Immature natural killer cell (primary cell): Measurements from ENCODE around the gene REG3A. TPM values are rescaled to one million over a fixed set of nuclear protein-coding genes. Genes with fewer than 3 reads are reported as not detected.

ENCODE experiments used
- DNase-seq, 3 donors: peaks; one replicate each; pipeline ENCODE4 v3.0.0; 2022; ENCODE audit warnings: mixed read lengths in 1 of 3
- H3K27ac Mint-ChIP-seq, 6 donors: one replicate each; pipeline ENCODE4 v1.8.0; 2020; ENCODE audit warnings: mixed read lengths in 6 of 6, mild to moderate bottlenecking in 5 of 6, inconsistent platforms in 4 of 6, moderate library complexity in 3 of 6
- H3K27me3 Mint-ChIP-seq, 3 donors: one replicate each; pipeline ENCODE4 v1.8.0; 2020 to 2021; ENCODE audit warnings: low read depth in 3 of 3, mild to moderate bottlenecking in 3 of 3, mixed read lengths in 3 of 3, moderate library complexity in 3 of 3, inconsistent platforms in 1 of 3
- H3K36me3 Mint-ChIP-seq, 3 donors: one replicate each; pipeline ENCODE4 v1.8.0; 2020; ENCODE audit warnings: mixed read lengths in 3 of 3, inconsistent platforms in 2 of 3, mild to moderate bottlenecking in 2 of 3
- H3K4me1 Mint-ChIP-seq, 2 donors: one replicate each; pipeline ENCODE4 v1.8.0; 2020; ENCODE audit warnings: inconsistent platforms in 2 of 2, mild to moderate bottlenecking in 2 of 2, mixed read lengths in 2 of 2, moderate library complexity in 1 of 2
- H3K4me3 Mint-ChIP-seq, 5 donors: one replicate each; pipeline ENCODE4 v1.8.0; 2020; ENCODE audit warnings: mild to moderate bottlenecking in 5 of 5, mixed read lengths in 5 of 5, inconsistent platforms in 3 of 5, moderate library complexity in 3 of 5
- H3K9me3 Mint-ChIP-seq, 6 donors: one replicate each; pipeline ENCODE4 v1.8.0; 2020; ENCODE audit warnings: mild to moderate bottlenecking in 6 of 6, mixed read lengths in 6 of 6, inconsistent platforms in 4 of 6, moderate library complexity in 3 of 6
- polyA plus RNA-seq, 3 donors: library from polyadenylated mRNA; unstranded; fragments of 300-500 nt; fragmentation: Illumina TruSeq; gene quantifications; one replicate each; pipeline ENCODE4 v1.2.3, GENCODE V29; 2021

Gene REG3A
- polyA plus RNA-seq, 3 donors from 2014 or later, result not detected

DNA sequence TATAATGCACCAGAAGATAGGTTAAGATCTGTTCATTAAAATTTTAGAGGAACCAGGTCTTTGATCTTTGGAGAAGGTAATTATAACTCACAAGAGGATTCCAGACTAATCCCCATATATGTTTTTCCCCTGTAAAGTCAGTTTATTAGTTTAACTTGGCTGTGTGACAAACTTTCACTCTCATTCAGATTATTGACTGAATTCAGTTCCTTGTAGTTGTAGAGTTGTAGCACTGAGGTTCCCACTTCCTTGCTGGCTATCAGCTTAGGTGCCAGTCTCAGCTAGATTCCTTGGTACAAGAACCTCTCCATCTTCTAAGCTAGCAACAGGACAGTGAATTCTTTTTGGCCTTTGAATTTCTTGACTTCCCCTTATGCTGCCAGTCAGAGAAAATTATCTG, 20.1 kb downstream of the REG3A start:
- Mint-ChIP-seq H3K36me3 (no peaks in the 10 kb centered on the region), H3K4me1 (no peaks in the 10 kb centered on the region), H3K27ac (no peak overlapping the region), H3K9me3 (peaks cover 11 to 53% (median 28%) of the 10 kb centered on the region in 6 donors), H3K4me3 (no peak overlapping the region), H3K27me3 (peaks cover 0 to 3% (median 1%) of the 10 kb centered on the region in 3 donors)
- no peak for DNase-seq

DNA sequence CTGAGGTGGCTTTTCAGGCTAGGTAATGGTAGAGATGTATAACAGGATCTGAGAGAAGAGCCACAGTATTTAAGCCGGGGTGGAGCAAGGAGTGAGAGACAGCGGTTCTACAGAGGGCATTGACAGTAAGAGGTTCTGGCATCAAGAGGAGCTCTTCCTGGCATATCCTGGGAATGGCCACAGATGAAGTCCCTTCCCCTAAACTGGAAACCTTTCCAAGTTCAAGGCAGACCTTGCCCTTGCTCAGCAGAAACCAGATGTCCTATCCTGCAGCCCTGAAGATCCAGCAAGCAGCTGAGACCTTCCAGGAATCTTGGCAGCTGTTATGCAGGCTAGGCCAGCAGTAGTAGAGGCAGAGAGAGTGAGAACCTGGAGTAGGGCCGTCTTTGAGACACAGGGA, 21.2 kb downstream of the REG3A start:
- H3K4me1 Mint-ChIP-seq, result no peaks in the 10 kb centered on the region
- no peaks in the 10 kb centered on the region for H3K36me3 Mint-ChIP-seq
- H3K27ac Mint-ChIP-seq, result no peak overlapping the region
- no peak overlapping the region for H3K4me3 Mint-ChIP-seq
- H3K27me3 Mint-ChIP-seq, result peaks cover 0 to 3% (median 1%) of the 10 kb centered on the region in 3 donors
- DNase-seq, result no peak
- peaks cover 10 to 57% (median 29%) of the 10 kb centered on the region in 6 donors for H3K9me3 Mint-ChIP-seq

DNA sequence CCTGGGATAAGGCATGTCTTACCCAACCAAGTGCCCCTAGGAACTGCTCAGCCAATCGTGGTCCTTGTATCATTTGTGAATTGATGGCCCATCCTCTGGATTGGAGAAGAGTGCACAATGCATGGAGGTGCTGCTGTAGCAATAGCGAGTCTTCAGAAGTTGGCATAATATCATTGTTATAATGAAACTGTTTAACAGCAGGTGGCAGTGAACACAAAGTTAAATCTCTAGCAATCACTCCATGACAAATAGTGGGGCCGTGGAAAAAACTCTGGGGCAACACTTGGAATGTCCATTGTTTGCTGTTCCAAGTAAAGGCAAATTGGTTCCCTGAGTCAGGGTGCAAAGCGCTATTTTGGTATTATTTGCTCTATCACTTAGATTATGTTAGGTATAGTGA, 27.9 kb downstream of the REG3A start:
- Mint-ChIP-seq H3K36me3 (no peaks in the 10 kb centered on the region), H3K27me3 (no peaks in the 10 kb centered on the region), H3K27ac (no peak overlapping the region), H3K4me3 (no peak overlapping the region), H3K9me3 (peaks cover 2 to 47% (median 14%) of the 10 kb centered on the region in 6 donors), H3K4me1 (no peaks in the 10 kb centered on the region)
- DNase-seq, result no peak

DNA sequence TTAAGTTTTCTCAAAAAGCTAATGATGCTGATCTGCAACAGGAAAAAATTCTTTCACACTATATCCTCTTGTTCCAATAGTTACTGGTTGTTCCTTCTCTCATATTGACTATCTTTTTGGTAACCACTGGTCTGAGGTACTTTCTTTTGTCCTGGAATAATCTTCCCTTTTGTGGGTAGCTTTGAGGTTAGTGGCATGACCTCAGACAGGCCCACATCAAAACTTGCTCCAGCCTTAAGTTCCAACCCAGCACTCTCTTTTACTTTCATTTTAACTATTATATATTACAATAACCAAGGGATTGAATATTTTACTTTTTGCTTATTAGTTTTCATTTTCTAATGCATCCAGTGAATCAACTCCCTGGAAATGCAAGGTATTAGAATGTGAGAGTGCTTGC, 29.7 kb downstream of the REG3A start:
- no peak overlapping the region for H3K27ac Mint-ChIP-seq
- peaks cover 5 to 39% (median 8%) of the 10 kb centered on the region in 6 donors for H3K9me3 Mint-ChIP-seq
- H3K4me3 Mint-ChIP-seq, result no peak overlapping the region
- H3K4me1 Mint-ChIP-seq, result no peaks in the 10 kb centered on the region
- DNase-seq, result no peak
- no peaks in the 10 kb centered on the region for H3K36me3 Mint-ChIP-seq
- H3K27me3 Mint-ChIP-seq, result peaks cover 0 to 3% (median 0%) of the 10 kb centered on the region in 3 donors

DNA sequence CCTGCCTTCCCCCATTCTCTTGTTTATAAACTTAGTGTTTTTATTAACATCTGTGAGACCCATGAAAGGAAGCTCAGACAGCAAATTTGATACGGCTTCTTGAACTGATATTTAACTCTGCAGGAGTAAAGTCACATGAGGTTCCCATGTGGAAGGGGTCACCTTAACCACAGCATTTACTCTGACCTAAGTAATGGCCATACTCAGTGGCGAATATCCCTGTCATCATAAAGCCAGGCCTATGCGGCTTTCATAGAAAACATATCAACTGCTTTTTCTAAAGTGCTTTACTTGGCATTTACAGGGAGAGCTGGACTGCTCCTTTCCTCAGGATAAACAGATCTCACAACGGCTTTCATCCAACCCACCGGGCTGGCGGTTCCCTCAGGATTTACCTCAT, 30.3 kb downstream of the REG3A start:
- Mint-ChIP-seq H3K27ac (no peak overlapping the region), H3K9me3 (peaks cover 5 to 42% (median 7%) of the 10 kb centered on the region in 6 donors), H3K27me3 (peaks cover 0 to 3% (median 0%) of the 10 kb centered on the region in 3 donors), H3K4me3 (no peak overlapping the region), H3K36me3 (no peaks in the 10 kb centered on the region), H3K4me1 (no peaks in the 10 kb centered on the region)
- no peak for DNase-seq

DNA sequence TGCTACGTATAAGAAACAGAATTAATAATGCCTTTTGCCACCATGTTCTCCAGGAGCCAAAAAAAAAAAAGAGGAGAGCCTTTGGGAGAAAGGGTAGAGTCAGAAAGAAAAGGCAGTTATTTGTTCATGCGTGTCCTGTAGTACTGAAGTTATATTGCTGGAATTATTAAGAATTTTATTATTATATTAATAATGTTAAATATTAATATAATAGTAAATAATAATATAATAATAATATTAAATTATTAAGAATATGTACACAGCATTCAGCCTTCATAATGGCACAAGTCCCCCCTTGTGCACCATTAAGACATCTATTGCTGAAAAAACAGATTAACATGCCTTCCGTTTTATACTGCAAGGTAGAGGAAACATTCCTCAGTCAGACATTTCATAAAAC, 31.1 kb downstream of the REG3A start:
- Mint-ChIP-seq H3K27me3 (peaks cover 0 to 3% (median 0%) of the 10 kb centered on the region in 3 donors), H3K4me1 (no peaks in the 10 kb centered on the region), H3K27ac (no peak overlapping the region), H3K9me3 (peaks cover 2 to 37% (median 7%) of the 10 kb centered on the region in 6 donors), H3K4me3 (no peak overlapping the region), H3K36me3 (no peaks in the 10 kb centered on the region)
- no peak for DNase-seq

DNA sequence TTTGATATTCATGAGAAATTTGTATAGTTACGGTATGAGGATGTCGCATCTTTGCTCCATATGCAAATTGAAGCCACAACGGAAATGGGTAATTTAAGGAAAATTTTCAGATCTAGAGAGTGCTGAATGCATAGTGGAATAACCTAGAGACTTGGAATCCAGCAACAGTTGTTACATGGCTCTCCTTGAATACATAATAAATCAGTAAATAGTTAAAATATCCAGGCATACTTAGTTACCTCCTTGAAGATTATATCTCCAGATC, 33.9 kb downstream of the REG3A start:
- no peak overlapping the region for H3K4me3 Mint-ChIP-seq
- H3K36me3 Mint-ChIP-seq, result no peaks in the 10 kb centered on the region
- H3K27me3 Mint-ChIP-seq, result peaks cover 0 to 3% (median 0%) of the 10 kb centered on the region in 3 donors
- H3K9me3 Mint-ChIP-seq, result peaks cover 7 to 35% (median 14%) of the 10 kb centered on the region in 6 donors
- H3K27ac Mint-ChIP-seq, result no peak overlapping the region
- H3K4me1 Mint-ChIP-seq, result no peaks in the 10 kb centered on the region
- DNase-seq, result no peak

DNA sequence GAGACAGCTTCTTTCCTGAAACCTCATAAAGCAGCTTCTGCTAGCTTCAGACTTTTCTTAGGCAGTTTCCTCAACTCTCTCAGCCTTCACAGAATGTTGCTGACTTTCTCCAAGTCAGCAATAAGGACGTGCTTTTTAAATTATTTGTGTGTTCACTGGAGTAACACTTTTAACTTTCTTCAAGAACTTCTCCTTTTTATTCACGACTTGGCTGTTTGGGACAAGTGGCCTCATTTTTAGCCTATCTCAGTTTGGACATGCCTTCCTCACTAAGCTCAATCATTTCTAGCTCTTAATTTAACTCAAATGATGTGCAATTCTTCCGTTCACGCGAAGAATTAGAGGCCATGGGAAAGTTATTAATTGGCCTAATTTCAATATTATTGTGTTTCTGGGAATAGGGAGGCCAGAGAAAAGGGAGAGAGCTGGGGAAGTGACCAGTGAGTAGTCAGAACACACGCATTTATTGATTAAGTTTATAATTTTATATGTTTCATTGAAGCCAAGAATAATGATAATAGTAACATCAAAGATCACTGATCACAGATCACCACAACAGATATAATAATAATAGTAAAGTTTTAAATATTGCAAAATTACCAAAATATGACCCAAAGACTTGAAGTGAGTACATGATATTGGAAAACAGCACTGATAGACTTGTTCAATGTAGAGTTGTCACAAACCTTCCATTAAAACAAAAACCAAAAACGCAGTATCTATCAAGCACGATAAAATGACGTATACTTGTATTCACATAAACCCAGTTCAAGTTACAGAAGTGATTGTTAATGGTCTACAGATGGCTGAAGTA, 34.4 kb downstream of the REG3A start:
- Mint-ChIP-seq H3K27ac (no peak overlapping the region), H3K36me3 (no peaks in the 10 kb centered on the region), H3K27me3 (peaks cover 0 to 3% (median 0%) of the 10 kb centered on the region in 3 donors)

DNA sequence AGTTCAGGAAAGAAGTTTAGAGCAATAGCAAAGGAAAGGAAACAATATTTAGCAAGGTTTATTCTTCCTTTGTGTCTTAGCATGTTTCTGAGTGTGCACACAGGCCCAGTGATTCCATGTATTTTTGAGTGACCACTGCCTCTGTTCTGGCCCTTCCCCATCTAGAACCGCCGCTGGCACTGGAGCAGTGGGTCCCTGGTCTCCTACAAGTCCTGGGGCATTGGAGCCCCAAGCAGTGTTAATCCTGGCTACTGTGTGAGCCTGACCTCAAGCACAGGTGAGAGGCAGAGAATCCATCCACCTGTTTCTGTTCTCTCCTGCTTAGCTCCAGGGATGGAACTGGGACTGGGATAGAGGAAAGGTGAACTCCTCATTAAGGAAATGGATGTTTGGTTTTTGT, 36.9 kb downstream of the REG3A start:
- no peak for DNase-seq
- H3K4me3 Mint-ChIP-seq, result no peak overlapping the region
- H3K9me3 Mint-ChIP-seq, result peaks cover 9 to 46% (median 14%) of the 10 kb centered on the region in 6 donors
- no peaks in the 10 kb centered on the region for H3K36me3 Mint-ChIP-seq
- H3K27ac Mint-ChIP-seq, result no peak overlapping the region
- H3K4me1 Mint-ChIP-seq, result no peaks in the 10 kb centered on the region
- peaks cover 0 to 3% (median 0%) of the 10 kb centered on the region in 3 donors for H3K27me3 Mint-ChIP-seq

More for the DNA sequence above, 34.4 kb downstream of the REG3A start:
- Mint-ChIP-seq H3K4me1 (no peaks in the 10 kb centered on the region), H3K9me3 (peaks cover 7 to 41% (median 14%) of the 10 kb centered on the region in 6 donors), H3K4me3 (no peak overlapping the region)
- DNase-seq, result no peak

DNA sequence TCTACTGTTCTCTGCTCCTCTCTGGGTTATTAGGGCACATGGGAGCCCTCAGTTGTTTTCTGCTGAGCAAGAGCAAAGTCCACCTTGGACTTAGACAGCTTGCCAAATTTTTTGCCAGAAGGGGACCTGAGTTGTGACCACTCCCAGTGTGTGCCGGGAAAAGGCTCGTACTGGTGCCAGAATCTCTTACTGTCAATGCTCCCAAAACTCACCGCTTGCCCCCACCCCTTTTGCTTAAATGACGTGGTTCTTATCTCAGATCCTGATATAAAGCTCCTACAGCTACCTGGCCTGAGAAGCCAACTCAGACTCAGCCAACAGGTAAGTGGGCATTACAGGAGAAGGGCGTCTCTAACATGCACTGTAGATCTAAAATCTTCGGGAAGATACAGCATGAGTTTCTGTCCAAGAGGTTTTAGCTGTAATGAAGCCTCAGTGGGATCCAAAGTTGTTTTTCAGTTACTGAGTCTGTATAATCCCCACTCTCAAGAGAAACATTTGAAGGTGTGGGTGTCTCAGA, 39.3 kb downstream of the REG3A start, which contains the start of gene REG1A:
TSS of gene REG1A (plus strand) at position 295 of the 520 bp plus-strand sequence. CDS start 374 bp downstream, outside the sequence.
- no peak within 1 kb of the TSS for H3K4me3 Mint-ChIP-seq
- peaks cover 0 to under 1% (median 0%) of the 10 kb centered on the region in 3 donors for H3K27me3 Mint-ChIP-seq
- no peak within 1 kb of the TSS for H3K27ac Mint-ChIP-seq
- no peaks in the 10 kb centered on the region for H3K36me3 Mint-ChIP-seq
- H3K4me1 Mint-ChIP-seq, result no peaks in the 10 kb centered on the region
- DNase-seq, result no peak
- peaks cover 9 to 56% (median 15%) of the 10 kb centered on the region in 6 donors for H3K9me3 Mint-ChIP-seq

DNA sequence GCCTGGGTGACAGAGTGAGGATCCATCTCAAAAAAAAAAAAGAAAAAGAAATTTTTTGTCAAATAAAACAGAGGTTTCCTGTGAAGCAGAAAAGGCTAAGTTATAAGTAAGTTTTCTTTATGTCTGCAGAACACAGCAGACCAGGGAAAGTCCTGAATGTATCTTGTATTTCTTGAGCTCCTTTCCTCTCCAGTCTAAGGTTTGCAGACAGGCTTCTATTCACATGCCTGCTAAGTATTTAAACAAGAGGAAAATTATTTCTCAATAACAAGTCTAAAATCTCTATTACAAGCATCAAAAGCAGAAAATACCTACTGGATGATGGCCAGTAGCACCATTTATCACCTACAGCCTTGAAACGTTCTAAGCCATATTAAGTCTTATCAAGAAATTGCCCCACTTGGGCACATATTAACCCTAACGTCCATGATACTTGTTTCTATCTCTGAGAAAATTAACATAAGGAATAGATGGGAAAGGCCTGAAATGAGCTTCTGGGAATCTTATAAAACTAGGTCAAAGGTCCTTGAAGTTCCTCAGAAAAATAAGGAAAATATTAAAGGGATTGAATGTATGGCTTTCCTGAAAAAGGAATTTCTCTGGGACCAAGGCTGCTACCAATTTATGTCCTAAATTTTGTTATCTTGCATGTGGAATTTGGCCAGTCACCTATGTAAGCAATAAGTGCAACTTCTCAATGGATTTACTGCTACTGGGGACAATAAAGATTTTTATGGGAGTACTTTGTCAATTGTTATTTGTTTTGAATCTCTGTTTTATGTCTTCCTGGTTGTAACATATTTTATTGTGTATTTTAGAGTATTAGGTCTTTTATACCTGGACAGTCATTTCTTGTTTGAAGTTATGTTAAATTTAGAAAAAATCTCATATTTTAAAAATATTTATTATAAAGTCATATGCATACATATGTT, 42.3 kb downstream of the REG3A start:
- Mint-ChIP-seq H3K27ac (no peak overlapping the region), H3K36me3 (no peaks in the 10 kb centered on the region), H3K4me1 (no peaks in the 10 kb centered on the region), H3K27me3 (peaks cover 0 to 6% (median 1%) of the 10 kb centered on the region in 3 donors), H3K9me3 (peaks cover 9 to 60% (median 14%) of the 10 kb centered on the region in 6 donors), H3K4me3 (no peak overlapping the region)
- no peak for DNase-seq

DNA sequence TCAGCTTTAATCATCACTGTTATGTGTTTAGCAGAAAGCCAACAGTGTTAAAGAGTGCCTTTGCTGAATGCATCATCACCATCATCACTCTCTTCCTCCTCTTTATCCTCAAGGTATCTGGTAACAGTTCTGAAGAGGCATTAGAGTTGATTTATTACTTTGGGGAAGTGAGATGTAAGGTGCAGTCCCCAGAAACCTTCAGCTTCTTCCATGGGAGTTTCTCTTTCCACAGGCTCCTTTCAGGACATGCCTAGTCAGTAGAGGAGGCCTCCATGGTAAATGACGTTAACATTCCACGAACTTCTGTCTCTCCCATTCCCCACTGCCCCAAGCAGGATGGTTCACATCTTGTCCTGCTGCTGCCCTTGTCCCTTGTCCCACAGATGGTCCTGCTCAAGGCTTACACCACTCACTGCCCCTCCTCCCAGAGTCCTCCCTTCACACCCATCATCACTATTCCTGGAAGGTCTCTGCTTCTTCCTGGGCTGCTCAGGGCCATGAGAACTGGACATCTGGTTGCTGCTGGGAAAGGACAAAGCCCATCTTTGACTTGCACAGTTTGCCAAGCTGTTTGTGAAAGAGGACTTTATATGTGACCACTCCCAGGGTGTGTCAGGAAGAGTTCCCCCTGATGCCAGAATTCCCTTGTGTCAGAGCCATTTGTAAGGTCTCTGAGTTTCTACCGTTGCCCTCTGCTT, 44.6 kb downstream of the REG3A start:
- no peak for DNase-seq
- Mint-ChIP-seq H3K4me3 (no peak overlapping the region), H3K9me3 (peaks cover 7 to 52% (median 12%) of the 10 kb centered on the region in 6 donors), H3K27ac (no peak overlapping the region), H3K27me3 (peaks cover 0 to 6% (median 1%) of the 10 kb centered on the region in 3 donors), H3K4me1 (no peaks in the 10 kb centered on the region), H3K36me3 (no peaks in the 10 kb centered on the region)

DNA sequence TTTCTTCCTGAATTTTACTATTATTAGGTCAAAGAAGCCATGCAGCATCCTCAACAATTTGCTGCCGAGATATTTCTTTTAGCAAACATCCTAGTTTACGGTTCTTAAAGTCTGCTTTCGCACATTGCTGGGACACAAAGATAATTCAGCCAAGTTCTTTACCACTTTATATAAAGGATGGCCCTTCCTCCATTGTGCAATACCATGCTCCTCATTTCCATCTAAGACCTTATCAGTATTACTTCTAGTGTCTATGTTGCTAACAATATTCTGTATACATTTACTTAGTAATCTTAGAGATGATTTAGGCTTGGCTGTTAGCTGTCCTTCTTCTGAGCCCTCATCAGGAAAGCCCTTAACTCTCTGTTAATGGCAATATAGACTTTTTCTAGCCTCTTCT, 47.3 kb downstream of the REG3A start:
- no peak for DNase-seq
- Mint-ChIP-seq H3K36me3 (no peaks in the 10 kb centered on the region), H3K4me1 (no peaks in the 10 kb centered on the region)

More for the DNA sequence above, 47.3 kb downstream of the REG3A start:
- peaks cover 0 to 6% (median 1%) of the 10 kb centered on the region in 3 donors for H3K27me3 Mint-ChIP-seq
- no peak overlapping the region for H3K4me3 Mint-ChIP-seq
- peaks cover 6 to 43% (median 11%) of the 10 kb centered on the region in 6 donors for H3K9me3 Mint-ChIP-seq
- no peak overlapping the region for H3K27ac Mint-ChIP-seq
